AG04449 (cell line): ENCODE results near the gene CARHSP1.

Experiments
- CTCF ChIA-PET: fragments of 350-600 bp; formaldehyde crosslinking; extraction: SDS; loops from one replicate; lab custom pipeline; 2021; ENCODE audit warnings: antibody characterized with exemption; lab: Yijun Ruan, JAX
- POLR2A ChIA-PET: fragments of 400-600, 350-600 bp; formaldehyde crosslinking; extraction: SDS; loops from one replicate; lab custom pipeline; 2020; ENCODE audit warnings: antibody characterized with exemption, inconsistent platforms; lab: Yijun Ruan, JAX
- DNase-seq: peaks from one replicate; pipeline ENCODE4 v3.0.0-alpha.2; 2010; ENCODE audit warnings: low read depth, low spot score
- H3K4me3 ChIP-seq: 2 replicates; pipeline ENCODE4 v1.5.1; 2011; ENCODE audit warnings: low read depth, mild to moderate bottlenecking, control low read depth, low read length
- TF ChIP-seq, protein P1 (sequence below): IDR thresholded peaks from one replicate; pipeline ENCODE4 v1.5.1; 2011; ENCODE audit warnings: mild to moderate bottlenecking, moderate library complexity, low read length, control low read depth, inconsistent platforms; ENCODE audit not compliant: insufficient read depth; ENCODE audit errors: missing control alignments

Gene CARHSP1

DNA sequence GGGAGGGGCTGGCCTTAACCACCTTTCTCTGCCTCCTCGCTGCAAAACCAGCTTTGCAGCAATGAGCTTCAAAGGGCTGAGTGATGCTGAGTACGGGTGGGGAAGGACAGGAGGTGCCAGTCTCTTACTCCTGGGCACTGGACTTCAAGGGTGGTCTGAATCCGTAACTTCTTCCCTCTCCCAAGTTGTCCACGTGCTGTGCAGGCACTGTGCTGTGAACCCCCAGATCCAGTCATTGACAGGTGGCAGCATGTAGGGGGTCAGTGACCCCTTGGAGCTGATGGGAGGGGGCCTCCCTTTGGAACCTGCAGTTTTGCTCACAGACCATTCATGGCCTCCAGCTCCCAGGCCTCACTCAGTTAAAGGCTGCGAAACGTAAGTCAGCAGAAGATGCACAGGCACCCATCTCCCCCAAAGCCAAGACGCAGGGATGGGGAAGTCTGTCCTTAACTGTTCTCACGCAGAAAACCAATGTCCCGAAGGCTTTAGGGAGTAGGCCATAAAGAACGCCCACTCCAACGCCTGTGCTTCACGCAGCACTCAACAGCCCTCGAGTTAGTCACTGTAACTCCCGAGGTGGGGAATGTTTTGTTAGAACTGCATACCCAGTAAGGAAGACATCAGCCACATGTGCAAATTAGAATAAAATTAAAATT, 21.2 kb upstream of the CARHSP1 start:
- no peak overlapping the region for H3K4me3 ChIP-seq
- no peak for DNase-seq
- TF ChIP-seq, protein P1, sequence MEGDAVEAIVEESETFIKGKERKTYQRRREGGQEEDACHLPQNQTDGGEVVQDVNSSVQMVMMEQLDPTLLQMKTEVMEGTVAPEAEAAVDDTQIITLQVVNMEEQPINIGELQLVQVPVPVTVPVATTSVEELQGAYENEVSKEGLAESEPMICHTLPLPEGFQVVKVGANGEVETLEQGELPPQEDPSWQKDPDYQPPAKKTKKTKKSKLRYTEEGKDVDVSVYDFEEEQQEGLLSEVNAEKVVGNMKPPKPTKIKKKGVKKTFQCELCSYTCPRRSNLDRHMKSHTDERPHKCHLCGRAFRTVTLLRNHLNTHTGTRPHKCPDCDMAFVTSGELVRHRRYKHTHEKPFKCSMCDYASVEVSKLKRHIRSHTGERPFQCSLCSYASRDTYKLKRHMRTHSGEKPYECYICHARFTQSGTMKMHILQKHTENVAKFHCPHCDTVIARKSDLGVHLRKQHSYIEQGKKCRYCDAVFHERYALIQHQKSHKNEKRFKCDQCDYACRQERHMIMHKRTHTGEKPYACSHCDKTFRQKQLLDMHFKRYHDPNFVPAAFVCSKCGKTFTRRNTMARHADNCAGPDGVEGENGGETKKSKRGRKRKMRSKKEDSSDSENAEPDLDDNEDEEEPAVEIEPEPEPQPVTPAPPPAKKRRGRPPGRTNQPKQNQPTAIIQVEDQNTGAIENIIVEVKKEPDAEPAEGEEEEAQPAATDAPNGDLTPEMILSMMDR, result no peak
- CTCF ChIA-PET, result interaction anchor here (0.8 to 3.7 kb wide), 3 partner anchors 11 to 119 kb away, joined by 3 to 21 read pairs (median 13); no protein-coding TSS in a partner anchor
- POLR2A ChIA-PET, result no interaction called here

DNA sequence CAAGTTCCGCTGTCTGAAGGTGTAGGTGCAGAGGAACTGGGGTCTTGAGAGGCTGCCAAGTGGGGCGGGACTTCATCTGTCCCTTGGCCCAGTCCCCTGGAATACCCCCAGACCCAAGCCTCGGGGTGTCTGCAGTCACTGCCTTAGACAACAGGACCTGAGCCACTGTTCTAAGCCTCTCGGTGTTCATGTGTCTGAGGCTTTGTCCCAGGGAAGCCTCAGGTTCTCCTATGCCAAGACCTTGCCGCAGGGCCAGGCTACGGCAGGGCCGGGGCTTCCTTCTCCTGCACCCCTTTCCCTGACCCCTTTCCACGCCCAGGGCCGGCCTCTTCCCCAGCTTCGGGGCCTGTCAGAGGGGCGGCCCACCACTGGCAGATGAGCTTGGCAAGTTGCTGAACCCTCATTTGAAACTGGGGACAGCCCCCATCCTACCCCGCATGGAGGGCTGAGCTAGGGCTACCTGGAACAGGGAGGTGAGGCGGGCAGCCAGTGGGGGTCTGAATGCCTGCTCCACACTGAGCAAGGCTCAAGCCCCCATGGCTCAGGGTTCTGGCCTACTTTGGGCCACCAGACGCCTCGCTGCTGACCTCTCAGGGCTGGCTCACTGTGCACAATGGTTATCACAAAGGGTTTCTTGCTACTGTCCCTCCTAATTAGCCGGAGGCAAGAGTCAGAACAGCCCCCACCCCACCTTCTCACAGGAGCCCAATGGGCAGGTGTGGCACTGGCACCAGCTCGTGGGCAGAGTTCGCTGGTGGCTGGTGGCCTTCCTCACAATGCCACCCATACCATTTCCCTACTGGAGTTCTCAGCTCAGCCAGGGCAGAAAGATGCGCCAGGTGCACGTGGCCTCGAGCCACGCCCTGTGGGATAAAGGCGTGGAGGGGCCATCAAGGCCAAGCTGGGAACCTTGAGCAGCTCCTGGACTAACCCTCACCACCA, 20.4 kb upstream of the CARHSP1 start:
- ChIA-PET POLR2A (no interaction called here), CTCF (interaction anchor here (0.8 to 3.7 kb wide), 3 partner anchors 10 to 120 kb away, joined by 3 to 21 read pairs (median 13); no protein-coding TSS in a partner anchor)
- H3K4me3 ChIP-seq, result no peak overlapping the region
- TF ChIP-seq, protein P1, result no peak
- no peak for DNase-seq

DNA sequence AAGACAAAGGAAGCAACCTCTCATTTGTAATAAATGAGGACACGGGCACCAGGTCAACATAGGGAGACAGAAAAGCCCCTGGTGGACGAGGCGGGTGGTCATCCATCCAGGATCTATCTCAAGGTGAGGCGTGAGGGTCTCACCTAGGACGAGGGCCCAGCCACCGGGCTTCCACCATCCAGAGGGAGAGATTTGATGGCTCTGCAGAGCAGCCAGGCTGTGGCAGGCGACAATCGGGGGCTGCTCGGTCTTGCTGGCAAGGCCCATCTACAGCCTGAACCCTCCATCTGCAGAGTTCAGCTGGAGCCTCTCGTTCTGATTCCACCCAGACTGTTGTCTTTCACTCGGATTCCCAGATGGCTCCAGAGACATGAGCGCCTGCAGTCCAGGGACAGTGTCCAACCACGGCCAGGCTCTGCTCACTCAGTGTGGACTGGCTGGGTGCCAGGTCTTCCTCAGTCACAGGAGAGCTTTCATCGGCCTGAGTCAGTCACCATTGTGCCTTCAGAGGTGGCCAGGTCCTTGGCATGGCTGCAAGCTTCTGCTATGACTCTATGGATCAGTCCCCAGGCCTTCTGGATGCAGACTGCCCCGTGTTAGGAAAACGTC, 19.2 kb upstream of the CARHSP1 start:
- CTCF ChIA-PET, result interaction anchor here (3.0 to 3.7 kb wide), 2 partner anchors 9 to 121 kb away, joined by 13 to 21 read pairs; no protein-coding TSS in a partner anchor
- DNase-seq, result no peak
- TF ChIP-seq, protein P1, result no peak
- POLR2A ChIA-PET, result no interaction called here
- H3K4me3 ChIP-seq, result no peak overlapping the region

DNA sequence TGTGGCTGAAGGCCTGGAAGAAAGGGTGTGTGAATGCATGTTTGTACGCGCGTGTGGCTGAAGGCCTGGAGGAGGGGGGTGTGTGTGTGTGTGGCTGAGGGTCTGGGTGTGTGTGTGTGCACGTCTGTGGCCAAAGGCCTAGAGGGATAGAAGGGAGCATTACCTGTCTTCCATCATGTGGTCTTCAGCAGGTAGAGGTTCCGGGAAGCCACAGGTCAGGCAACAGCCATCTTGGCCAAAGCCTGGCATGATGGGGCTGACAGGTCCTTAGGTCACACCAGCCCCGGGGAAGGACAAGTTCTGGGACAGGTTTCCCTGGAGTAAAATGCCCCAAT, 18.6 kb upstream of the CARHSP1 start:
- ChIA-PET CTCF (interaction anchor here (3.0 to 3.7 kb wide), 2 partner anchors 8 to 121 kb away, joined by 13 to 21 read pairs; no protein-coding TSS in a partner anchor), POLR2A (no interaction called here)
- no peak for DNase-seq
- TF ChIP-seq, protein P1, result no peak
- no peak overlapping the region for H3K4me3 ChIP-seq

DNA sequence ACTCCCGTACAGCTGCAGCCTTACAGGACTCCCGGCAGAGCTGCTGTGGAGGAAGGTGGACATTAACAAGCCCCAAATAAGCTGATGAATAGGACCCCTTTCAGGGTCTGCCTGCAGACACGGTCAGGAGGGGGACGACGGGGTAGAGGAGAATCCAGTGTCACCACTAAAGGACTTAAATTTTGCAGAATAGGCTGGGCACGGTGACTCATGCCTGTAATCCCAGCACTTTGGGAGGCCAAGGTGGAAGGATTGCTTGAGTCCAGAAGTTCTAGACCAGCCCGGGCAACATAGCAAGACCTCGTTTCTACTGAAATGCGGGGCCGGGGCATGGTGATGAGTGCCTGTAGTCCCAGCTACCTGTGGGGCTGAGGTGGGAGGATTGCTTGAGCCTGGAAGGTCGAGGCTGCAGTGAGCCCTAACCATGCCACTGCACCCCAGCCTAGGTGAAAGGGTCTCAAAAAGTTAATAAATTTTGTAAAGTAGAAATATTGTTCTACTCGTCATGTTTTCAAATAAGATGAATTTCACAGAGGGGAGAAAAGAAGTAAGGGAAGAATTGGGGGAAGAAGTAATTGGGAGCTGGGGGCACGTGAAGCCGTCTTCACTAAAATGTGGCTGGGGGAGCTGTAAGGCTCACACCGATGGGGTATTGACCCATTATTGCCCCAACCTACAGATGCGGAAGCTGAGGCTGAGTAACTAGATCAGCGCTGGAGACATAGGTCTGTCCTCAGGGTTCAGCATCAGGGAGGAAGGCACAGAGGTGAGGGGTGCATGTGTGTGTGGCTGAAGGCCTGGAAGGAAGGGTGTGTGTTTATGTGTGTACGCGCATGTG, 18.0 kb upstream of the CARHSP1 start:
- ChIA-PET CTCF (interaction anchor here (1.2 to 8.9 kb wide), 5 partner anchors 7 to 319 kb away, joined by 3 to 44 read pairs (median 13); no protein-coding TSS in a partner anchor), POLR2A (no interaction called here)
- no peak for DNase-seq
- TF ChIP-seq, protein P1, result no peak
- H3K4me3 ChIP-seq, result no peak overlapping the region
